NB4 (cell line): Measurements from ENCODE around the gene ITCH.

Source experiments
- CTCF ChIP-seq: IDR thresholded peaks from one replicate; pipeline ENCODE4 v1.5.1; 2012; ENCODE audit warnings: low read depth, low read length
- MAX ChIP-seq: IDR thresholded peaks from 2 replicates; pipeline ENCODE4 v1.6.1; 2011; ENCODE audit warnings: low read depth, low read length
- MYC ChIP-seq: IDR thresholded peaks from 2 replicates; pipeline ENCODE4 v1.6.1; 2011; ENCODE audit warnings: low read depth, low read length

GRCh38 chr20:34367155-34367554 lies 4.1 kb downstream of the ITCH start:
- no peak for TF ChIP-seq CTCF
- no peak for TF ChIP-seq MAX
- no peak for TF ChIP-seq MYC
